Measurements from ENCODE around the gene MKLN1.
"Not testable (repeated sequence)": the region's sequence is repeated elsewhere in the genome, so short reads cannot be mapped to it uniquely, and the experiment has no call there.

Gene MKLN1

GRCh38 chr7:131449373-131449902 is 121.8 kb downstream of the MKLN1 start:
- Histone ChIP-seq H3K4me3 (ENCODE audit: low read length) (no peak overlapping the region), H3K36me3 (ENCODE audit: insufficient read depth, low read depth, low read length) (peaks cover 14% of the 10 kb centered on the region), H3K27me3 (ENCODE audit: insufficient read depth, low read length) (no peaks in the 10 kb centered on the region), H3K9me3 (ENCODE audit: insufficient read depth, low read depth, low read length) (no peaks in the 10 kb centered on the region), H3K9ac (ENCODE audit: low read depth, low read length) (no peak overlapping the region), H3K27ac (ENCODE audit: low read length) (no peak overlapping the region), H3K4me1 (ENCODE audit: insufficient read depth, low read length) (no peaks in the 10 kb centered on the region)

GRCh38 chr7:131454498-131454897 is 126.8 kb downstream of the MKLN1 start:
- no peak overlapping the region for H3K27ac ChIP-seq (ENCODE audit: low read length)
- H3K9ac ChIP-seq (ENCODE audit: low read depth, low read length) = no peak overlapping the region
- peaks cover 9% of the 10 kb centered on the region; the same call in 1 of the 2 replicates for H3K36me3 ChIP-seq (ENCODE audit: insufficient read depth, low read depth, low read length)
- H3K4me3 ChIP-seq (ENCODE audit: low read length) = no peak overlapping the region
- no peaks in the 10 kb centered on the region for H3K4me1 ChIP-seq (ENCODE audit: insufficient read depth, low read length)
- H3K27me3 ChIP-seq (ENCODE audit: insufficient read depth, low read length) = no peaks in the 10 kb centered on the region
- H3K9me3 ChIP-seq (ENCODE audit: insufficient read depth, low read depth, low read length) = no peaks in the 10 kb centered on the region

GRCh38 chr7:131455001-131455400 is 127.3 kb downstream of the MKLN1 start:
- H3K27ac ChIP-seq (ENCODE audit: low read length) = no peak overlapping the region
- H3K36me3 ChIP-seq (ENCODE audit: insufficient read depth, low read depth, low read length) = 0 out of 2 replicates have a peak, but pooled peaks cover 4% of the 10 kb centered on the region
- H3K4me3 ChIP-seq (ENCODE audit: low read length) = no peak overlapping the region
- no peaks in the 10 kb centered on the region for H3K4me1 ChIP-seq (ENCODE audit: insufficient read depth, low read length)
- no peaks in the 10 kb centered on the region for H3K27me3 ChIP-seq (ENCODE audit: insufficient read depth, low read length)
- H3K9ac ChIP-seq (ENCODE audit: low read depth, low read length) = no peak overlapping the region
- H3K9me3 ChIP-seq (ENCODE audit: insufficient read depth, low read depth, low read length) = no peaks in the 10 kb centered on the region

GRCh38 chr7:131455546-131455945 is 127.9 kb downstream of the MKLN1 start:
- Histone ChIP-seq H3K9me3 (ENCODE audit: insufficient read depth, low read depth, low read length) (no peaks in the 10 kb centered on the region), H3K36me3 (ENCODE audit: insufficient read depth, low read depth, low read length) (0 out of 2 replicates have a peak, but pooled peaks cover 4% of the 10 kb centered on the region), H3K4me3 (ENCODE audit: low read length) (no peak overlapping the region), H3K4me1 (ENCODE audit: insufficient read depth, low read length) (no peaks in the 10 kb centered on the region), H3K9ac (ENCODE audit: low read depth, low read length) (no peak overlapping the region), H3K27ac (ENCODE audit: low read length) (no peak overlapping the region), H3K27me3 (ENCODE audit: insufficient read depth, low read length) (no peaks in the 10 kb centered on the region)

- Histone ChIP-seq H3K9ac (ENCODE audit: low read depth, low read length) (no peak overlapping the region), H3K4me3 (ENCODE audit: low read length) (no peak overlapping the region), H3K27me3 (ENCODE audit: insufficient read depth, low read length) (no peaks in the 10 kb centered on the region), H3K4me1 (ENCODE audit: insufficient read depth, low read length) (no peaks in the 10 kb centered on the region), H3K27ac (ENCODE audit: low read length) (no peak overlapping the region), H3K36me3 (ENCODE audit: insufficient read depth, low read depth, low read length) (0 out of 2 replicates have a peak, but pooled peaks cover 4% of the 10 kb centered on the region), H3K9me3 (ENCODE audit: insufficient read depth, low read depth, low read length) (no peaks in the 10 kb centered on the region)
Measured at GRCh38 chr7:131456338-131456737, 128.7 kb downstream of the MKLN1 start.

- Histone ChIP-seq H3K36me3 (ENCODE audit: insufficient read depth, low read depth, low read length) (peaks cover 16% of the 10 kb centered on the region; the same call in 1 of the 2 replicates), H3K9ac (ENCODE audit: low read depth, low read length) (no peak overlapping the region), H3K27me3 (ENCODE audit: insufficient read depth, low read length) (no peaks in the 10 kb centered on the region), H3K4me3 (ENCODE audit: low read length) (no peak overlapping the region), H3K27ac (ENCODE audit: low read length) (no peak overlapping the region), H3K9me3 (ENCODE audit: insufficient read depth, low read depth, low read length) (no peaks in the 10 kb centered on the region), H3K4me1 (ENCODE audit: insufficient read depth, low read length) (no peaks in the 10 kb centered on the region)
Measured at GRCh38 chr7:131459256-131459655, 131.6 kb downstream of the MKLN1 start.

- Histone ChIP-seq H3K9me3 (ENCODE audit: insufficient read depth, low read depth, low read length) (no peaks in the 10 kb centered on the region), H3K4me1 (ENCODE audit: insufficient read depth, low read length) (no peaks in the 10 kb centered on the region), H3K27ac (ENCODE audit: low read length) (no peak overlapping the region), H3K4me3 (ENCODE audit: low read length) (no peak overlapping the region), H3K27me3 (ENCODE audit: insufficient read depth, low read length) (no peaks in the 10 kb centered on the region), H3K36me3 (ENCODE audit: insufficient read depth, low read depth, low read length) (peaks cover 36% of the 10 kb centered on the region), H3K9ac (ENCODE audit: low read depth, low read length) (no peak overlapping the region)
Measured at GRCh38 chr7:131462059-131462458, 134.4 kb downstream of the MKLN1 start.

GRCh38 chr7:131462715-131463114 is 135.0 kb downstream of the MKLN1 start:
- not testable (repeated sequence) for H3K9ac ChIP-seq (ENCODE audit: low read depth, low read length); H3K27ac ChIP-seq (ENCODE audit: low read length)
- H3K36me3 ChIP-seq (ENCODE audit: insufficient read depth, low read depth, low read length) = peaks cover 42% of the 10 kb centered on the region

GRCh38 chr7:131466735-131467365 is 139.2 kb downstream of the MKLN1 start:
- Histone ChIP-seq H3K4me3 (ENCODE audit: low read length) (no peak overlapping the region), H3K27me3 (ENCODE audit: insufficient read depth, low read length) (no peaks in the 10 kb centered on the region), H3K9ac (ENCODE audit: low read depth, low read length) (no peak overlapping the region), H3K27ac (ENCODE audit: low read length) (no peak overlapping the region), H3K36me3 (ENCODE audit: insufficient read depth, low read depth, low read length) (peaks cover 77% of the 10 kb centered on the region), H3K9me3 (ENCODE audit: insufficient read depth, low read depth, low read length) (no peaks in the 10 kb centered on the region), H3K4me1 (ENCODE audit: insufficient read depth, low read length) (peaks cover 4% of the 10 kb centered on the region; the same call in 1 of the 2 replicates)

More at GRCh38 chr7:131462715-131463114, 135.0 kb downstream of the MKLN1 start:
- not testable (repeated sequence) for H3K9me3 ChIP-seq (ENCODE audit: insufficient read depth, low read depth, low read length); H3K27me3 ChIP-seq (ENCODE audit: insufficient read depth, low read length); H3K4me1 ChIP-seq (ENCODE audit: insufficient read depth, low read length); H3K4me3 ChIP-seq (ENCODE audit: low read length)

GRCh38 chr7:131467788-131468187 is 140.1 kb downstream of the MKLN1 start:
- Histone ChIP-seq H3K9me3 (ENCODE audit: insufficient read depth, low read depth, low read length) (no peaks in the 10 kb centered on the region), H3K36me3 (ENCODE audit: insufficient read depth, low read depth, low read length) (peaks cover 77% of the 10 kb centered on the region)

GRCh38 chr7:131471250-131472004 is 143.8 kb downstream of the MKLN1 start:
- Histone ChIP-seq H3K27ac (ENCODE audit: low read length) (no peak overlapping the region), H3K4me1 (ENCODE audit: insufficient read depth, low read length) (peaks cover 4% of the 10 kb centered on the region; the same call in 1 of the 2 replicates), H3K9ac (ENCODE audit: low read depth, low read length) (no peak overlapping the region), H3K4me3 (ENCODE audit: low read length) (no peak overlapping the region), H3K9me3 (ENCODE audit: insufficient read depth, low read depth, low read length) (no peaks in the 10 kb centered on the region), H3K36me3 (ENCODE audit: insufficient read depth, low read depth, low read length) (peaks cover 62% of the 10 kb centered on the region; the same call in 1 of the 2 replicates), H3K27me3 (ENCODE audit: insufficient read depth, low read length) (no peaks in the 10 kb centered on the region)

More at GRCh38 chr7:131467788-131468187, 140.1 kb downstream of the MKLN1 start:
- Histone ChIP-seq H3K4me1 (ENCODE audit: insufficient read depth, low read length) (peaks cover 4% of the 10 kb centered on the region; the same call in 1 of the 2 replicates), H3K4me3 (ENCODE audit: low read length) (no peak overlapping the region), H3K27ac (ENCODE audit: low read length) (no peak overlapping the region), H3K27me3 (ENCODE audit: insufficient read depth, low read length) (no peaks in the 10 kb centered on the region), H3K9ac (ENCODE audit: low read depth, low read length) (no peak overlapping the region)

Measured in iPS-20b (cell line).